HCEC 1CT (cell line): Measurements from ENCODE around the gene DIABLO.
"Not testable (repeated sequence)": the region's sequence is repeated elsewhere in the genome, so short reads cannot be mapped to it uniquely, and the experiment has no call there.

ENCODE experiments used
- DNase-seq: peaks from one replicate; pipeline ENCODE4 v3.0.0-alpha.2; 2017

Gene DIABLO

GRCh38 chr12:122187466-122187865 lies 38.4 kb downstream of the DIABLO start:
- DNase-seq, result no peak

GRCh38 chr12:122185494-122186082 lies 40.3 kb downstream of the DIABLO start:
- DNase-seq, result no peak

GRCh38 chr12:122185079-122185478 lies 40.8 kb downstream of the DIABLO start:
- DNase-seq, result no peak

- no peak for DNase-seq
These were observed 41.3 kb downstream of the DIABLO start for GRCh38 chr12:122184517-122184916.

GRCh38 chr12:122183588-122183940 lies 42.3 kb downstream of the DIABLO start:
- no peak for DNase-seq

GRCh38 chr12:122182887-122183587 lies 42.8 kb downstream of the DIABLO start, which contains the start of gene LRRC43:
Gene LRRC43 (plus strand): TSS chr12:122183123. CDS start chr12:122183145, 22 bp downstream.
- no peak for DNase-seq

GRCh38 chr12:122176473-122176872 lies 49.4 kb downstream of the DIABLO start:
- DNase-seq, result not testable (repeated sequence)

GRCh38 chr12:122174155-122174845 lies 51.6 kb downstream of the DIABLO start, which contains the start of gene IL31:
Gene IL31 (minus strand): TSS chr12:122174221. CDS start chr12:122174172, 49 bp downstream.
- no peak for DNase-seq

GRCh38 chr12:122172262-122172939 lies 53.5 kb downstream of the DIABLO start:
- no peak for DNase-seq

GRCh38 chr12:122171399-122171798 lies 54.5 kb downstream of the DIABLO start:
- no peak for DNase-seq

GRCh38 chr12:122168492-122168891 lies 57.4 kb downstream of the DIABLO start:
- DNase-seq, result no peak

GRCh38 chr12:122167356-122167925 lies 58.4 kb downstream of the DIABLO start:
- no peak for DNase-seq

- no peak for DNase-seq
These were observed 59.2 kb downstream of the DIABLO start for GRCh38 chr12:122166422-122167349.

- no peak for DNase-seq
These were observed 62.9 kb downstream of the DIABLO start for GRCh38 chr12:122162976-122163375.

GRCh38 chr12:122161682-122162081 lies 64.2 kb downstream of the DIABLO start:
- DNase-seq, result no peak

GRCh38 chr12:122160761-122161160 lies 65.1 kb downstream of the DIABLO start:
- DNase-seq, result no peak

- DNase-seq, result no peak
These were observed 66.0 kb downstream of the DIABLO start for GRCh38 chr12:122159882-122160281.

GRCh38 chr12:122158700-122159285 lies 67.1 kb downstream of the DIABLO start:
- no peak for DNase-seq
